MCF 10A (cell line): ENCODE measurements around the gene KRT12. TPM values are rescaled to one million over a fixed set of nuclear protein-coding genes. Genes with fewer than 3 reads are reported as not detected.
"Not testable (repeated sequence)": the region's sequence is repeated elsewhere in the genome, so short reads cannot be mapped to it uniquely, and the experiment has no call there.

Experiments used
- BruUV-seq: library from RNA; stranded (reverse); fragments of 400-500 nt; replicated peaks from 2 replicates; lab custom pipeline; 2021; lab: Mats Ljungman, UMichigan
- CTCF ChIA-PET: fragments of 300-600 bp; sonication (Branson Sonifier 250); formaldehyde crosslinking; extraction: SDS; loops from one replicate; lab custom pipeline; 2021; ENCODE audit warnings: antibody characterized with exemption, inconsistent platforms; lab: Yijun Ruan, JAX
- POLR2A ChIA-PET: fragments of 300-600, 350-650 bp; sonication (Branson Sonifier 250); formaldehyde crosslinking; extraction: SDS; loops from one replicate; lab custom pipeline; 2020; ENCODE audit warnings: antibody characterized with exemption, inconsistent platforms; lab: Yijun Ruan, JAX
- DNase-seq: peaks from one replicate; pipeline ENCODE4 v3.0.0-alpha.2; 2018; ENCODE audit not compliant: unreplicated experiment
- H3K27ac Mint-ChIP-seq: one replicate; pipeline ENCODE4 v1.8.0; 2022; ENCODE audit warnings: mild to moderate bottlenecking, low read depth, mixed read lengths; ENCODE audit not compliant: unreplicated experiment
- H3K27me3 Mint-ChIP-seq: one replicate; pipeline ENCODE4 v1.8.0; 2022; ENCODE audit warnings: mixed read lengths; ENCODE audit not compliant: insufficient read depth, unreplicated experiment
- H3K36me3 Mint-ChIP-seq: one replicate; pipeline ENCODE4 v1.8.0; 2022; ENCODE audit warnings: mild to moderate bottlenecking, moderate library complexity, mixed read lengths; ENCODE audit not compliant: insufficient read depth, unreplicated experiment
- H3K4me1 Mint-ChIP-seq: one replicate; pipeline ENCODE4 v1.8.0; 2022; ENCODE audit warnings: mixed read lengths; ENCODE audit not compliant: insufficient read depth, unreplicated experiment
- H3K4me3 Mint-ChIP-seq: one replicate; pipeline ENCODE4 v1.8.0; 2022; ENCODE audit warnings: mild to moderate bottlenecking, moderate library complexity, mixed read lengths; ENCODE audit not compliant: unreplicated experiment
- H3K9me3 Mint-ChIP-seq: one replicate; pipeline ENCODE4 v1.8.0; 2022; ENCODE audit warnings: mixed read lengths; ENCODE audit not compliant: unreplicated experiment
- intact Hi-C: fragments of 100-400 bp; cut with micrococcal nuclease; formaldehyde crosslinking; loops from 2 replicates; pipeline ENCODE4 v1.14.1; 2022
- total RNA-seq: library from RNA; stranded (reverse); gene quantifications from 2 replicates; pipeline ENCODE4 v1.2.3, GENCODE V29; 2022
- TF ChIP-seq, protein P1 (sequence below): fragments of 200-600 bp; IDR thresholded peaks from one replicate; pipeline ENCODE4 v1.8.0; 2022; ENCODE audit warnings: antibody characterized with exemption, mild to moderate bottlenecking; ENCODE audit not compliant: unreplicated experiment

The KRT12 gene
- total RNA-seq, 1 experiment from 2014 or later: not detected

GRCh38 chr17:40817103-40817682, 49.8 kb downstream of the KRT12 start:
- intact Hi-C loops: no loop called here
- H3K27me3 Mint-ChIP-seq: no peaks in the 10 kb centered on the region
- TF ChIP-seq, protein P1, sequence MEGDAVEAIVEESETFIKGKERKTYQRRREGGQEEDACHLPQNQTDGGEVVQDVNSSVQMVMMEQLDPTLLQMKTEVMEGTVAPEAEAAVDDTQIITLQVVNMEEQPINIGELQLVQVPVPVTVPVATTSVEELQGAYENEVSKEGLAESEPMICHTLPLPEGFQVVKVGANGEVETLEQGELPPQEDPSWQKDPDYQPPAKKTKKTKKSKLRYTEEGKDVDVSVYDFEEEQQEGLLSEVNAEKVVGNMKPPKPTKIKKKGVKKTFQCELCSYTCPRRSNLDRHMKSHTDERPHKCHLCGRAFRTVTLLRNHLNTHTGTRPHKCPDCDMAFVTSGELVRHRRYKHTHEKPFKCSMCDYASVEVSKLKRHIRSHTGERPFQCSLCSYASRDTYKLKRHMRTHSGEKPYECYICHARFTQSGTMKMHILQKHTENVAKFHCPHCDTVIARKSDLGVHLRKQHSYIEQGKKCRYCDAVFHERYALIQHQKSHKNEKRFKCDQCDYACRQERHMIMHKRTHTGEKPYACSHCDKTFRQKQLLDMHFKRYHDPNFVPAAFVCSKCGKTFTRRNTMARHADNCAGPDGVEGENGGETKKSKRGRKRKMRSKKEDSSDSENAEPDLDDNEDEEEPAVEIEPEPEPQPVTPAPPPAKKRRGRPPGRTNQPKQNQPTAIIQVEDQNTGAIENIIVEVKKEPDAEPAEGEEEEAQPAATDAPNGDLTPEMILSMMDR: no peak
- peak overlapping the region; percentile 54 for H3K27ac Mint-ChIP-seq
- POLR2A ChIA-PET: interaction anchor here (0.6 to 6.3 kb wide), 6 partner anchors 8 to 872 kb away, joined by 3 to 235 read pairs (median 22); partner anchors contain the start of gene EIF1
- peak overlapping the region; percentile 83 for H3K4me3 Mint-ChIP-seq
- H3K36me3 Mint-ChIP-seq: peaks cover 43% of the 10 kb centered on the region
- BruUV-seq: no TSS peak
- CTCF ChIA-PET: no interaction called here
- DNase-seq: no peak
- peaks cover 28% of the 10 kb centered on the region for H3K4me1 Mint-ChIP-seq
- H3K9me3 Mint-ChIP-seq: no peaks in the 10 kb centered on the region

- BruUV-seq: no TSS peak
- DNase-seq: no peak
- Mint-ChIP-seq H3K4me3 (no peak overlapping the region), H3K9me3 (no peaks in the 10 kb centered on the region), H3K27ac (peak overlapping the region; percentile 54), H3K36me3 (peaks cover 38% of the 10 kb centered on the region), H3K4me1 (peaks cover 24% of the 10 kb centered on the region), H3K27me3 (no peaks in the 10 kb centered on the region)
- ChIA-PET CTCF (interaction anchor here (0.7 to 1.3 kb wide), 3 partner anchors 25 to 847 kb away, joined by 4 to 7 read pairs (median 6); no protein-coding TSS in a partner anchor), POLR2A (interaction anchor here (0.6 to 6.3 kb wide), 6 partner anchors 9 to 873 kb away, joined by 3 to 235 read pairs (median 22); partner anchors contain the start of gene EIF1)
- intact Hi-C loops: no loop called here
- TF ChIP-seq, protein P1: no peak
These were observed 50.5 kb downstream of the KRT12 start for GRCh38 chr17:40816569-40816968.

DNA sequence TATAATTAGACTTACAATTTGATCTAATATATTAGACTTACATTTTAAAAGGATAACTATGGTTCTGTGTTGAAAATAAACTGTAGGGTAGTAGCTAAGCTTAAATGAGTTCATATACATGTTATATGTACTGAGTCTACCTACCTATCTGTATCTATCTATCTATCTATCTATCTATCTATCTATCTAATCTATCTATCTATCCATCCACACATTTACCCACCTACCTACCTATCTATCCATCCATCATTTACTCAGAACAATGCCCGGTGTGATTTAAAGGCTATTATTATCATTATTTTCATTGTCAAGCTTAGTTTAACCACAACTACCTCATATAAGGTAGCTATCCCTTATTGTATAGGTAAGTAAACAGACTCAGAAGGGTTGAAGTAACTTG, 51.6 kb downstream of the KRT12 start:
- no peak for DNase-seq
- H3K9me3 Mint-ChIP-seq: no peaks in the 10 kb centered on the region
- ChIA-PET CTCF (interaction anchor here (0.6 to 1.3 kb wide), 5 partner anchors 24 to 850 kb away, joined by 3 to 7 read pairs (median 6); no protein-coding TSS in a partner anchor), POLR2A (interaction anchor here (0.7 to 6.3 kb wide), 5 partner anchors 11 to 874 kb away, joined by 3 to 235 read pairs (median 4); partner anchors contain the start of gene EIF1)
- TF ChIP-seq, protein P1: no peak
- peaks cover 34% of the 10 kb centered on the region for H3K36me3 Mint-ChIP-seq
- intact Hi-C loops: no loop called here
- no peak overlapping the region for H3K4me3 Mint-ChIP-seq
- no TSS peak for BruUV-seq
- H3K27ac Mint-ChIP-seq: no peak overlapping the region
- H3K27me3 Mint-ChIP-seq: no peaks in the 10 kb centered on the region
- peaks cover 28% of the 10 kb centered on the region for H3K4me1 Mint-ChIP-seq

DNA sequence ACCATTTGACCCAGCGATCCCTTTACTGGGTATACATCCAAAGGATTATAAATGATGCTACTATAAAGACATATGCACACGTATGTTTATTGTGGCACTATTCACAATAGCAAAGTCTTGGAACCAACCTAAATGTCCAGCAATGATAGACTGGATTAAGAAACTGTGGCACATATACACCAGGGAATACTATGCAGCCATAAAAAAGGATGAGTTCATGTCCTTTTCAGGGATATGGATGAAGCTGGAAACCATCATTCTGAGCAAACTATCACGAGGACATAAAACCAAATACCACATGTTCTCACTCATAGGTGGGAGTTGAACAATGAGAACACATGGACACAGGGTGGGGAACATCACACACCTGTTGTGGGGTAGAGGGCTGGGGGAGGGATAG, 52.4 kb downstream of the KRT12 start:
- H3K27me3 Mint-ChIP-seq, DNase-seq, H3K27ac Mint-ChIP-seq, intact Hi-C loops, H3K9me3 Mint-ChIP-seq, H3K4me3 Mint-ChIP-seq, BruUV-seq: not testable (repeated sequence)
- Mint-ChIP-seq H3K4me1 (peaks cover 29% of the 10 kb centered on the region), H3K36me3 (peaks cover 27% of the 10 kb centered on the region)
- POLR2A ChIA-PET: interaction anchor here (1.3 to 6.3 kb wide), 2 partner anchors 13 to 37 kb away, joined by 5 to 235 read pairs; no protein-coding TSS in a partner anchor
- CTCF ChIA-PET: interaction anchor here (1.0 to 1.2 kb wide), 2 partner anchors 541 to 734 kb away, joined by 5 to 7 read pairs; no protein-coding TSS in a partner anchor
